Measurements from ENCODE around the gene CREB3.

CREB3 gene

DNA sequence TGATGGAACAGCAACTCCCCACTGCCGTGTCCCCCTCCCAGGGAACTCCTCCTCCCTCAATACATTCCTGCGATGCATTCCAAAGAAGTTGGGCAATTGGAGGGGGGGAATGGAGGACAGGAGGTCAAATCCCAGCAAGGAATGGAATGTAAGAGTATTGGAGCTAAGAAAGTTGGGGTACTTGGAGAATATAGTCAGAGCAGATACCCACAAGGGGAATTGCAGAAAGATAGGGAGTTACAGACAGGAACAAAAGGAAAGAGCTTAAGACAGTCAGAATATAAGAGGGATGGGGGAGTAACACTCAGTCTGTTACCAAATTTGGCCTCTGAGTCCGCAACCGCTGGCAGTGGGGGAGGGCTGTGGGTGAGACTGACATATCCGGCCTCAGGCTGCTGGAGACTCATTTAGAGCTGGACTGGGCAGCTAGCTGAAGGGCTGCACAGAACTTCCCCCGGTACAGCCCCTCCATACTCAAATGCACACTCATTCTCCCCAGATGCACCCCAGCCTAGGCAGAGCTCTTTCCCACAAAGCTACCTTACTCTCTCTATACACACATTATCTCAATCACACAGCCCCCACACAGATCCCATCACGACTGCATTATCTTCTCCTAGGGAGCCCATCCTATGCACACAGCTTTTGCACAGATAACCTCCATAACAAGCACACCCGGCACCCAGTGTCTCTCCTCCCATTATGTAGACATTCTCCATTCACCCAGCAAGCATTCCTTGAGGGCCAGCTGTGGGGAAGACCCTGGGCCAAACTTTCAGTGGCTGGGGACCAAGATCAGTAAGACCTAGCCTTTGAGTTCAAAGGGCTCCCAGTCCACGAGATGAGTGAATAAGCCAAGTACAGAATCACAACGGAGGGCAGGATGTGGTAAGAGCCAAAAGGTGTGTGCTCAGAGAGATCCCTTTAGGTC lies 4.2 kb upstream of the CREB3 start:
- peak; percentile 92 for DNase-seq

DNA sequence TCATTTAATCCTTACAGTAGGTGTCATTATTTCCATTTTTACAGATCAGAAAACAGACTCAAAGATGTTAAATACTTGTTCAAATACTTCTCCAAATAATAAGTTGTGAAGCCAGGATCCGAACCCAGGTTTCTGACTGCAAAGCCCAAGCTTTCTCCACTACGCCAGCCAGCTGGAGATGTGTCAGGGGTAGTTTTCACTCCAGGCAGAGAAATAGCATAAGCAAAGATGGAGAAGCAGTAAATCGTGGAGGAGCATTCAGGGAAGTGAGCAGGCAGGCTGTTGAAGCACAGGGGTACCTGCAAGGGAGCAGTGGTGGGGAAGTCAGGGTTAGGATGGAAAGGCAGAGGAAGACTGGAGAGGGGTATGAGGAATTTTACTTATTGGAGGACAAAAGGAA lies 3.4 kb upstream of the CREB3 start:
- DNase-seq, result no peak

DNA sequence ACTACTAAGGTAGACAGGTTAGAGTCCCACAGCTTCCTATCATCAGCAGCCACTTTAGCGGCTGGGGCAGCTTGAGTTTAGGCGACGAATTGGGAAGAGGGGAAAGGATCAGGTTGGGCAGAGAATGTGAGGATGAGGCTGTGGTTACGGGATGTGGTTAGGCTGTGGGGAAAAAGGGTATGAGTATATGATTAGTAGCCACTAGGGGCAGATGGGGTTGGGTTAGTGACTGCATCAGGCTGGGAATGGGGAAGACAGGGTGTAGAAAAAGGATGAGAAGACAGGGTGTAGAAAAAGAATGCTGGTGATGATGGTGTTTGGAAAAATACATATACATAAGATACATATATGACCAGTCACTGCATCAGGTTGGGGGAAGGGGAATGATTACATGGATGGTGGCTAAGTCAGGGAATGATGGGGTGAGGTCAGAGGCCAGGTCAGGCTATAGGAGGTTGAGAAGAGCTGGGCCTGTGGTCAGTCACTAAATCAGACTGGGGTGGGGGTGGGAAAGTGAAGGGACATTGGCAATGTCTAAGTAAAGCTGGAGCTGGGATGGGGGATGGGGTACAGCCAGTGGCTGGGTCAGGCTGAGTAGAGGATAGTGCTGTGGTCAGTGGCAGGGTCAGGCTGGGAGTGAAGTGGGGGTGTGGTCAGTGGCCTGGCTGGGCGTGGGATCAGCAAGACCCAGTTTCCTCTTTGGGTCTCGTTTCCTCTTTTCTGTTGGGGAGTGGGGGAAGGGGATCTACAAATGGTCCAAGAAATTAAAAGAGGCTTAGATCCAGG lies 2.6 kb upstream of the CREB3 start:
- peak; percentile 85 for DNase-seq

DNA sequence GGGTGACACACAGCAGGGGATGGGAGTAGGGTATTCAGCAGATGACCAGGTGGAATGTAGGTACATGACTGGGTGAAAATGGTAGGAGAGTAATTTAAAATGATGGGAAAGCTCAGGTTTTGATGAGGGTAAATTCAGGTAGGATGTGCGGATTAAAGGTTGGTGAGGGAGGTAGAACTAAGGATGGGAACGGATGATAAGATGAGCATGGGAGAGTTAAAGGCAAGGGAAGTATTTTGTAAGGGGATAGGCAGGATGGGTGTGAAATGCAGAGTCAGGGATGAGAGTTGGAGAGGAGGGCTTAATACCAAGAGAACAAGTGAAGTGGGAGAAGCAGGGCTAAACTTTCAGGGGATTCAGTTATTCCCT lies 2.0 kb upstream of the CREB3 start:
- no peak for DNase-seq

DNA sequence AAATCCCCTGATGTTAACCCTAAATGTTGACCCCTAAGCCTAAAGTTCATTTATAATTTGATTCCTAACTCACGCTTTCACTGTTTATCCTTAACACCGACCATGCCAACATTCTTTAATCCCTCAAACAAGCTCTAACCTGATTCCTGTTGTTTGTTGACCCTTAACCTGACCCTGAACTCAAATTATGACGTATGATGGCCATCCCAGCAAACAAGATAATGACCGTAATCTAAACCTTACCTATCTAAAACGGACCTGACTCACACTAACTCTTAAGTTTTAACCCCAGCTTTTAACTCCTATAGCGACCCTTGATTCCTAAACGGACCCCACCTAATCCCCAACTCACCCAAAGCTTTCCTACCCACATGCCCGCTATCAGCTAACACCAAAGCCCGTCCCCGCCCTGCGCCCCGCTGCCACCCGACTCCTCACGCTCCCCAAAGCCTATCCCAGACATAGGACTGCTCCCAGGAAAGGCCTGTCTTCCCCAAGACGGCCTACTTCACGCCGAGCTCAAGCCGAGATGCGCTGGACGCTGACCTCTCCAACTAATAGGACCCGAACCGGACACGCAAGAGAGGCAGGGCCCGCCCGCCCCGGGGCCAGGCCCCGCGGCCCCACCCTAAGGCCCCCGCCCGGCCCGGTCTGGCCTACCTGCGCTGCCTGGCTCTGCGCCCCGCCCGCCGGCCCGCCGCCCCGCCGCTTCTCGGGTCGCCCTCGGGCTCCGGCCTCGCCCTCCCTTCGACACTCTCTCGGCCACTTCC lies 866 bp upstream of the CREB3 start:
- DNase-seq, result peak; percentile 63

DNA sequence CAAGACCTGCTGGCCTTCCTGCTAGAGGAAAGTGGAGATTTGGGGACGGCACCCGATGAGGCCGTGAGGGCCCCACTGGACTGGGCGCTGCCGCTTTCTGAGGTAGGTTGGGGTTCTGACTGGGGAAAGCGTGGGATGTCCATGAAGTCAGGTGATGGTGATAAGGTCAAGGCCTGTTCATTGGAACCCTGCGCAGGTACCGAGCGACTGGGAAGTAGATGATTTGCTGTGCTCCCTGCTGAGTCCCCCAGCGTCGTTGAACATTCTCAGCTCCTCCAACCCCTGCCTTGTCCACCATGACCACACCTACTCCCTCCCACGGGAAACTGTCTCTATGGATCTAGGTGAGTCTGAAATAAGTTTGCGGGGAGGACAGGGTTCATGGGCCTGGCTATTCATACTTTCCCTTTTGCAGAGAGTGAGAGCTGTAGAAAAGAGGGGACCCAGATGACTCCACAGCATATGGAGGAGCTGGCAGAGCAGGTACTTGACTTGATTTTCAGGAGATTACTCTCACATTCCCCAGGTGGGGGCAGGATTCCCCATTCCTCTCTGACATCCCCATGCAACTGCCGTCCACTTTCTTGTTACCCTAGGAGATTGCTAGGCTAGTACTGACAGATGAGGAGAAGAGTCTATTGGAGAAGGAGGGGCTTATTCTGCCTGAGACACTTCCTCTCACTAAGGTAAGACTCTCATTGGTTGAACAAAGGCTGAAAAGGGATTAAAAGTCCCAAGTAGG lies 505 bp downstream of the CREB3 start:
- DNase-seq, result peak; percentile 62

DNA sequence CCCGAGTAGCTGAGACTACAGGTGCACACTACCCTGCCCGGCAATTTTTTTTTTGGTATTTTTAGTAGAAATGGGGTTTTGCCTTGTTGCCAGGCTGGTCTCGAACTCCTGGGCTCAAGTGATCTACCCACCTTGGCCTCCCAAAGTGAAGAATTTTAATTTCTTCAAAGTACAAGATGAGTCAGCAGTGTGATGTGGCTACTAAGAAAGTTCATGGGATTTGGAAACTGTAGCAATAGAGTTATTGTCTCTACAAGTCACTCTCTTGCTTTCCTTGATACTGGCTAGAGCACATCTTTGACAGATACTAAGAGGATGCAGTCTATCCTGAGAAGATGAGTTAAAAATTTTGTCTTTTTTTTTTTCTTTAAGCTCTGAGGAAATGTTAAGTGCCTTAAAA lies 1.6 kb downstream of the CREB3 start:
- DNase-seq, result no peak

DNA sequence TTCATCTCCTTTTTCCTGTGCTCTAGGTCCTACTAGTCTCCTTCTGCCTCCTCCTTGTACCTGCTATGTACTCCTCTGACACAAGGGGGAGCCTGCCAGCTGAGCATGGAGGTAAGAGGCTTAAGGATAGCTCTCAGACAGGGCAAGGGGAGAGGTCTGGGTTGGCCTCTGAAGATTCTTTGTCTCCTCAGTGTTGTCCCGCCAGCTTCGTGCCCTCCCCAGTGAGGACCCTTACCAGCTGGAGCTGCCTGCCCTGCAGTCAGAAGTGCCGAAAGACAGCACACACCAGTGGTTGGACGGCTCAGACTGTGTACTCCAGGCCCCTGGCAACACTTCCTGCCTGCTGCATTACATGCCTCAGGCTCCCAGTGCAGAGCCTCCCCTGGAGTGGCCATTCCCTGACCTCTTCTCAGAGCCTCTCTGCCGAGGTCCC lies 3.8 kb downstream of the CREB3 start:
- DNase-seq, result peak; percentile 92

DNA sequence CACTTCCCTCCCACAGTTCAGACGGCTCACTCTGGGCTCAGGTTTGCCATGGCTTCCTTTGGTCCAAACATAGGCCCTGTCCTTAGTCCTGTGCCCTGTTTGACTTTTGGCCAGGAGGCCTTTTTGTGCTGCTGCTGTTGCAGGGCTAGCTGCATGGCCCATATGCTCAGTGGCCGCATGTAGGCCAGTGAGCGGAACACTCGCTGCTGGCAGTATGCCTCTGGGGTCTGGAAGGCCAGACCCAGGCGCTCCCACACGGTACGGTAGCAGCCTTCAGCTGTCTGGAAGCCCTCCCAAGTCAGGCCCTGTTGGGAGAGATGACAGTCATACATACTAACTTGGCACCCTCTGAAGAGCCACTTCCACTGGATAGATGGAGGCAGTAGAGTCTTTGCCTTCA lies 4.7 kb downstream of the CREB3 start:
- DNase-seq, result no peak

DNA sequence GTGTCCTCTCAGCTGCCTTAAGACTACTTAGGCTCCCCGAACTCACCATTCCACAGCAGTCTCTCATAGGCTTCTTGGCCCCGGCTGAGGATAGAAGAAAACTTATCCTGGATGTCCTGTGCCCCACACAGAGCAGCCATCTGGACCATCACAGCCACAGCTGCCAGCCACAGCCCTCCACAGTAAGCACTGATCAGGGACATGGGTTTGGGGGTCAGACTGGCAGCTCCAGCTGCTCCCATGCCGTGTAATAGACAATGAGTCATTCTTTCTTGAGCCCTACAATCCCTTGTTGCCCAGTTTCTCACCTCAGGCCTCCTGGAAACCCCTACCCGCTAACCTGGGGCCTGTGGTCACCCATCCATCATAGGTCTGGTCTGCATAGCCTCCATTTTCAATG lies 5.7 kb downstream of the CREB3 start:
- DNase-seq, result no peak

DNA sequence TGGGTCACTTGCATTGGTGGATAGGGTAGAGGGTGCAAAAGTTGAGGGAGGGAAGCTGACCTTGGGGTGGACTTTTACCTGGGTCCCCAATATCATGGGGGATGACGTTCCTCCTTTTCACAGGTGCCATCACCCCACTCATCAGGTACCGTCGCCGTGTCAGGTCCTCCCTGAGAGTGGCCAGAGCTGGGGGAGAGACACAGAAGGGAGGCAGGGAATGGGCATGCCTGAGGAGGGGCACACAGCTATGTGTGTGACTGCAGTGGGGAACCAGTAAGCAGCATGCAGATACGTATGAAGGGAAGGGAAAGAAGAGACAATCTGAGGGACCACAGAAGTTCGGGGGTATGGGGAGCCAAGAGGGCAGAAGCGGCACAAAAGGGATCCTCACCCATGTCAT lies 6.5 kb downstream of the CREB3 start:
- DNase-seq, result no peak

DNA sequence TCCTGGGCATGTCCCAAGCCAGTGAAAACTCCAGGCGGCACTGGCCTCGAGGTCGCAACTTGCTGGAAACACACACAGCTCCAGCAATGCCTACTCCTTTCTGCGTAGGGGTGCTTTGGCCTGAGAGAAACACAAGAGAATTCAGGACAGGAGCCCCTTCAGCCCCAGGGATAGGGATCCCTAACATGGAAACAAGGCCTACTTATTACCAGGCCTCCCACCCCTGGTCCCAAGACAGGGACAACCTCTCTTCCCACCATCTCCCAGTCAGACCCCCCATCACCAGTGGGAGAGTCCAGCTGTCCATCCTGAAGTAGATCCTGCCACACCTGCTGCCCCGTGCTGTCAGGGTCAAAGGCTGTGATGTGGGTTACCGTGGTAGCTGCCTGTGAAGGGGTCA lies 7.8 kb downstream of the CREB3 start:
- no peak for DNase-seq

DNA sequence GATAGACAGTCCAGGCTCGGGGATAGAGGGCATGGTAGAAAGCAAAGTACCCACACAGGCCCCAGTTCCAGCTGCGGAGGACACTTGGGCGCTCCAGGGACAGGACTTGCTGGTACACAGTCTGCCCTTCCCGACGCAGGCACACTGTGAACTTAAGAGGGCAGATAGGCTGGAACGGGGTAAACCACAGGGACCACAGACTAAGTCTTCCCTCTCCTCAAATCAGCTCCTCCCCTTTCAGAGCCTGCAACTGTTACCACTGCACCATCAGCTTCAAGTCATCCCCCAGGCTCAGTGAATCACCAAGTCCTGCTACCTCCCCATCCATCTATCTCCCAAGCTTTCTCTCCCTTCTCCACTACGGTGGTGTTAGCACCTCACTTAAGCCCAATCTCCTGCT lies 9.3 kb downstream of the CREB3 start:
- peak; percentile 88 for DNase-seq

DNA sequence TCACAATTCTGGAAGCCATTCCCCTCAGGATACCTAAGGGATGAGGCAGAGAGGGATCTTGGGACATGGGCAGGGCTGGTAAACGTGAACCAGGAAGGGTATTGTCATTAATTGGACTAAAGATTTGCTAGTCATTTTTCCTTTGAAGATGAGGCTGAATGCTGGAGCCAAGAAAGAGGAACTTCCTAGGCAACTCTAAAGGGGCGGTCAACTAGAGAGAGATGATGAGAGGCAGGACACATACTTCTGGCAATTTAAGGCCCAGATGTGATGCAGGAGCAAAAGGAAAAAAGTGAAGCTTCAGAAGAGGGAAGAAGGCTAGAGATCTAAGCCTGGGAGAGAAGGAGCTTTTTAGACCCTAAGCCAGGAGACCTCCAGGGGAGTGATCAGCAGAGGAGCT lies 11.0 kb downstream of the CREB3 start:
- DNase-seq, result no peak

DNA sequence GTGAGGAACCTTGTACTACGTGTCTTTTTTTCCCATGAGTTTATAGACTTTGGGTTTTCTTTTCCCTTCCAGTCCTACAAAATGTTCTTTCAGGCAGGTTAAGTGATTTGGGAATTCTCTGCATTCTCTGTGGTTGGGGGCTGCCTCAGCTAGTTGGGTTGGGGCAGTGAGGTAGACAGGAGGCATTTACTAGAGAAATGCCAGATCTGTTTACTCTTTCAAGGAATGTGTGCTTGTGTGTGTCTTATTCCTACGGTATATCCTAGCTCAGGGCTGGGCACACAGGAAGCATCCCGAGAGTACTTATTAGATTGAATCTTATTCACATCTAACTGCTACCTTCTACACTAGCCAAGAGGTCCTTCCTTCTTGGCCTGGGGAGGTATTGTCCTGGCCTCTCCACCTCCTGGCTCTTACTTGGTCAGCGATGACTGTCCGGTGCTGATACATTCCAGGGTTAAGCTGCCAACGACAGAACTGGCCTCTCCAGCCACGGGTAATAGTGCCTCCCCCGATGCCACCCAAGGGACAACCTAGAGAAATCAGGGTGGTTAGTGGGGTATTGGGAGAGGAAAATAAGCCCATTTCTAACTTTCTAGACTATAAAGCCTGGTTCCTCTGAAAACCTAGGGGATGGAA lies 11.5 kb downstream of the CREB3 start:
- DNase-seq, result no peak

DNA sequence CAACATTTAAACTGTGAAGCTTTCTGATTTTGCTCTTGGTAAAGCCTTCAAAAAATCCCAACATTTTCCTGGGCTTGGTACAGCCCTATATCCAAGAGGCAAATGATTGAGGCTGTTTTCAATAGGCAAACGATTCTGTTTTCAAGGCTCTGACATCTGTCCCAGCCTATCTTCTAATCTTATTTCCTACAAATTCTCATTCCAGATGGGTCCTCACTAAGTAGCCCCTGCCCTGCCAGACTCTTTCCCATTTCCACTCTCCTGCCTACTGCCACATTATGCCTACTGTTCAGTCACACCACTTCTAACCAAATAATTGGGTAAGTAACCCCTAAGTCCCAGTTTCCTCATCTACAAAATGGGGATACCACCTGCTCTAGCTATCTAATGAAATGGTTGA lies 13.1 kb downstream of the CREB3 start:
- DNase-seq, result no peak

DNA sequence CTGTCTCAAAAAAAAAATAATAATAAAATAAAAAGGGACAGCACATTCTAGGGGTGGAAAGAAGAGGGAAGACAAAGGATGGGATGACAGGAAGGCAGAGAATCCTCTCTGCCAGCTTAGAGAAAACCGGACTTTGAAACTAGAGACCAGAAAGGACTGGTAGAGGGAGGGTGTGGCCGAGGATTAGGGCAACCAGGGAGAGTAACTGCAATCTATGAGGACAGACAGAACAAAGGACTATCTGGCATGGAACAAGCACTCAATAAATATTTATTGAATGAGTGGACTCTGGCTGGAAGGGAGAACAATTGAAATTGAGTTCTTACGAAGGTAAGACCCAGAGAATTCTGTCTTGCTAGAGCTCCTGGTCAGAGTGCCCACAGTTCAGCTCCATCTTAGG lies 14.1 kb downstream of the CREB3 start:
- DNase-seq, result no peak

DNA sequence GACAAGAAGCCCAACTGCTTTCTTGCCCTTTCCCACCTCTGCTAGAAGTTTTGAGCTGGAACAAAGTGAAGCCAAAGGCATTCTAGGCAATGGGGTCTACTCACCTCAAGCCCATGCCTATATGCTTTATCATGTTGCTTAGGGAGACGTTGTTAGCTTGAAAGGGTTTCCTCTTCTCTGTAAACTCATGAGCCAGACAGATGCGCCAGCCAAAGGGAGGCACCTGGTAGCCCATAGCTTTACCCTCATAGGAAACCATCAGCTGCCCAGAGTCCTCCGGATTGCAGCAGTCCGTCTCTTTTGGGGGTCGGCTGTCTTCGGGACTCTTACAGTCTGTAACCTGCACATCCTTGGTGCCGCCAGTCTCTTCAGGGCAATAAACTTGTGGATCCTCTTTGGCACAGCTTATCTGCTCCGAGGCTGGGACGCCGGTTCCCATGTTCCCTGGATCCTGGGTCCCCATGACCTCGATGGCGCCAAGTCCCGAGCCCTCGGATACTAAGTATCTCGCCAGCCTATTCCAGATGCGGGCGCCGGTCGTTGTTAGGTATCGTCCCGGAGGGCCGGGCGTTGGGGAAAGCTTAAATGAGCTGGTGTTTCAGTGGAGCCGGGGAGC lies 15.9 kb downstream of the CREB3 start:
- DNase-seq, result peak; percentile 27

DNA sequence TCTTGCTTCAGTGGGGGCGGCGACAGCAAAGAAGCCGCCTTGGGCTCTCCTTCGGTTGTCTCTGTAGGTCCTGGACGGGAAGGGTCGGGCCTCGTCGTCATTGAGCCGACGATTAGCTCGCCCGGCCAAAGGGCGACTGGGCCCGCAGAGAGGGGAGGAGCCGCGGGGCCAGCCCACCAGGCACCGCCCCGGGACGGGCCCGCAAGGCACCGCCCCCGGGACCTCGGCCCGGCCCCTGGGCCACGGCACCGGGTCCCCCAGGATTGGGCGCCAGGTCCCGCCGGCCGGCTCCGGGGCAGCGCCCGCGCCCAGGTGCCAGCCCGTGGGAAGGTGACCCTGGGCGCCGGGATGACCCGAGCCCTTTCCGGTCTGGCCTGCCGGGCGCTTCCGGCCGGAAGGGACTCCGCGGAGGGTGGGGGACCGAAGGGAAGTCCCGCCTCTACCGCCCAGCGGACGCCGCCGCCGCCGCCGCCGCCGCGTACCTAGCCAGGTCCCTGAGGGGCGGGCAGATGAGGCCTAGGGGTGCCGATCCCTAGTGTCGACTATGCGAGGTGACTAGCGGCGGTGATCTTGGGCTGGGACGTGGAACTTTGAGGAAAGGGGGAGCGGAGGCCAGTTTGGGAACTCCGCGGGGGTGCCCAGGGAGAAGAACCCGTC lies 16.5 kb downstream of the CREB3 start, which contains the start of the genes GBA2 and RGP1:
Gene GBA2, minus strand, starts transcription at position 371 of the 657 bp plus-strand sequence. CDS start 524 bp downstream, outside the sequence.
Gene RGP1, plus strand, starts transcription at position 430 of the 657 bp plus-strand sequence. CDS start 469 bp downstream, outside the sequence.
- peak; percentile 90 for DNase-seq

DNA sequence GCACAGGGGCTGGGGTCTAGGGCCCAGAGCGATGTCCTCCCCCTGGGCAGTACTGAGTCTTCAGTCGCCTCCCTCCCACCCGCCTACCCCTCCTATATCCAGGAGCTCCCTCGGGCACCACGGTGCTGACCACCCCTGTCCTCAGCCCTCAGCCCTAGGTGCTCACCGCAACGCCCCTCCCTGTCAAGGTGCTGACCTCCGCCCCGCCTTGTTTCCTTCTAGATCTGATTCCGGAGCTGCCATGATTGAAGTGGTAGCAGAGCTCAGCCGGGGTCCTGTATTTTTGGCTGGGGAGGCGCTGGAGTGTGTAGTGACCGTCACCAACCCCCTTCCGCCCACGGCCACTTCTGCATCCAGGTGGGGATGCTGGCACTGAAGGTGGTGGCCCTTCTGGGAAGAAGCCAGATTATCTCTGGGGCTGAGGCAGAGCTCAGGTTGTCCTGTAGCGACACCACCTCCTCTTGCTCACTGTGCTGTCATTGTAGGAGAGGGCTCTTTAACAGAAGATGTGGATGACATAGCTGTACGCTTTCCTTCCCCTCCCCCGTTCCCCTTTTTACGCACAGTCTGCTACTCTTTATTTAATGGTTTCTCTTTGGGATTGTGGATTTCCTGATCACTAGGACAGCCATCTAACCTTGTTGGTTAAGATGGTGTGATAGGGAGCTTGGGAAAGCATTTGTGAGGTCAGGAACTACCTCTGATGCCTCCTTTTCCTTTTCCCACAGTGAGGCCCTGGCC lies 17.2 kb downstream of the CREB3 start:
- peak; percentile 42 for DNase-seq
